Stimulated activated CD8-positive, alpha-beta memory T cell treated with anti-CD3 and anti-CD28 coated beads, Interleukin-7, amount 100 ng/mL, for 24 hours (primary cell): ENCODE results near the gene EVI5.
"Not testable (repeated sequence)": the region's sequence is repeated elsewhere in the genome, so short reads cannot be mapped to it uniquely, and the experiment has no call there.

Source experiments
- DNase-seq: peaks from one replicate; pipeline ENCODE4 v3.0.0-alpha.2; 2020; ENCODE audit warnings: low read depth

The EVI5 gene

GRCh38 chr1:92747735-92748134 is 37.2 kb downstream of the EVI5 start:
- no peak for DNase-seq

- not testable (repeated sequence) for DNase-seq
These were observed 38.7 kb downstream of the EVI5 start for GRCh38 chr1:92746255-92746654.

GRCh38 chr1:92743221-92743620 is 41.7 kb downstream of the EVI5 start:
- no peak for DNase-seq

- no peak for DNase-seq
These were observed 45.0 kb downstream of the EVI5 start for GRCh38 chr1:92739669-92740524.

GRCh38 chr1:92736395-92736794 is 48.5 kb downstream of the EVI5 start:
- no peak for DNase-seq

- no peak for DNase-seq
These were observed 54.4 kb downstream of the EVI5 start for GRCh38 chr1:92730476-92730875.

- no peak for DNase-seq
These were observed 56.2 kb downstream of the EVI5 start for GRCh38 chr1:92728697-92729096.

GRCh38 chr1:92723713-92724112 is 61.2 kb downstream of the EVI5 start:
- DNase-seq: not testable (repeated sequence)

GRCh38 chr1:92721886-92722285 is 63.0 kb downstream of the EVI5 start:
- no peak for DNase-seq

- DNase-seq: not testable (repeated sequence)
These were observed 63.8 kb downstream of the EVI5 start for GRCh38 chr1:92721157-92721556.

- not testable (repeated sequence) for DNase-seq
These were observed 69.4 kb downstream of the EVI5 start for GRCh38 chr1:92715476-92715951.

GRCh38 chr1:92713939-92714338 is 71.0 kb downstream of the EVI5 start:
- no peak for DNase-seq

GRCh38 chr1:92711473-92712165 is 73.3 kb downstream of the EVI5 start:
- DNase-seq: no peak

- no peak for DNase-seq
These were observed 75.2 kb downstream of the EVI5 start for GRCh38 chr1:92709738-92710137.

GRCh38 chr1:92708368-92708950 is 76.4 kb downstream of the EVI5 start:
- DNase-seq: no peak

- no peak for DNase-seq
These were observed 77.2 kb downstream of the EVI5 start for GRCh38 chr1:92707709-92708108.

GRCh38 chr1:92707292-92707691 is 77.6 kb downstream of the EVI5 start:
- no peak for DNase-seq

GRCh38 chr1:92705446-92705845 is 79.5 kb downstream of the EVI5 start:
- DNase-seq: no peak

GRCh38 chr1:92701147-92701546 is 83.8 kb downstream of the EVI5 start:
- no peak for DNase-seq

- DNase-seq: no peak
These were observed 86.0 kb downstream of the EVI5 start for GRCh38 chr1:92698932-92699331.

GRCh38 chr1:92695104-92695503 is 89.8 kb downstream of the EVI5 start:
- no peak for DNase-seq

- no peak for DNase-seq
These were observed 93.0 kb downstream of the EVI5 start for GRCh38 chr1:92691925-92692324.
